Measurements from ENCODE around the gene RETREG2. TPM values are rescaled to one million over a fixed set of nuclear protein-coding genes. Genes with fewer than 3 reads are reported as not detected.

Gene RETREG2
- total and polyA plus RNA-seq, 2 experiments from 2014 or later = 13.2 to 41.8 TPM

DNA sequence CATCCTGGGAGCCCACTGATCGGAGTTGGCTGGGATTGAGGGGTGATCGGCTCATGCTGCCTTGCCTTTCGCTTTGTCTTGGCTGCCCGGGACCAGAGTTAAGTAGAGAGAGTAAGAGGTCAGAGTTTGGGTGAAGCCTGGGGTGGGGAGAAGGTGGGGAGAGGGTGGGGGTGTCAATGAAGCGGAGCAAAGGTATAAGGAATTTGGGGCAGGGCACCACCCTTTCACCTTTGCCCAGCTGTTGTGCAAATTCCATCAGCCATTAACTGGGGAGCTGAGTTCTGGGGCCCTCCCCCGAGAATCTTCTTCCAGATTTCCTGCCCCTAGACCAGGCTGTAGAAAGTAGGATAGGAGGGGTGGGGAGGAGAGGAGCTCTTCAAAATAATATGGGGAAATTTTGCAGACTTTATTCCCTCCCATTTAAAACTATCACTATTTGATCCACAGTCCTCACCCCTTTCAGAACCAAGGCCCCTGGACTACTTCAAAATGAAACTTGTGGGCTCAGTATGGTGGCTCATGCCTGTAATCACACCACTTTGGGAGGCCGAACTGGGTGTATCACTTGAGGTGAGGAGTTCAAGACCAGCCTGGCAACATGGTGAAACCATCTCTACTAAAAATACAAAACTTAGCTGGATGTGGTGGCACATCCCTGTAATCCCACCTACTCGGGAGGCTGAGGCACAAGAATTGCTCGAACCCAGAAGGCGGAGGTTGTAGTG is 8.0 kb upstream of the RETREG2 start, which contains the start of gene SLC23A3:
Gene SLC23A3 (minus strand): TSS at position 100 of the 725 bp plus-strand sequence. CDS start 45 bp downstream, at position 55.
- Mint-ChIP-seq H3K4me3 (no peak within 1 kb of the TSS), H3K9me3 (no peaks in the 10 kb centered on the region), H3K27ac (no peak within 1 kb of the TSS), H3K4me1 (peaks cover 9% of the 10 kb centered on the region), H3K27me3 (ENCODE audit: insufficient read depth, low read depth, poor library complexity) (peaks cover 15% of the 10 kb centered on the region), H3K36me3 (ENCODE audit: low read depth) (peaks cover 17% of the 10 kb centered on the region)
- no peaks in the 10 kb centered on the region for H3K79me2 ChIP-seq (replicated peaks; ENCODE audit: insufficient read depth)
- TF ChIP-seq, protein P1, sequence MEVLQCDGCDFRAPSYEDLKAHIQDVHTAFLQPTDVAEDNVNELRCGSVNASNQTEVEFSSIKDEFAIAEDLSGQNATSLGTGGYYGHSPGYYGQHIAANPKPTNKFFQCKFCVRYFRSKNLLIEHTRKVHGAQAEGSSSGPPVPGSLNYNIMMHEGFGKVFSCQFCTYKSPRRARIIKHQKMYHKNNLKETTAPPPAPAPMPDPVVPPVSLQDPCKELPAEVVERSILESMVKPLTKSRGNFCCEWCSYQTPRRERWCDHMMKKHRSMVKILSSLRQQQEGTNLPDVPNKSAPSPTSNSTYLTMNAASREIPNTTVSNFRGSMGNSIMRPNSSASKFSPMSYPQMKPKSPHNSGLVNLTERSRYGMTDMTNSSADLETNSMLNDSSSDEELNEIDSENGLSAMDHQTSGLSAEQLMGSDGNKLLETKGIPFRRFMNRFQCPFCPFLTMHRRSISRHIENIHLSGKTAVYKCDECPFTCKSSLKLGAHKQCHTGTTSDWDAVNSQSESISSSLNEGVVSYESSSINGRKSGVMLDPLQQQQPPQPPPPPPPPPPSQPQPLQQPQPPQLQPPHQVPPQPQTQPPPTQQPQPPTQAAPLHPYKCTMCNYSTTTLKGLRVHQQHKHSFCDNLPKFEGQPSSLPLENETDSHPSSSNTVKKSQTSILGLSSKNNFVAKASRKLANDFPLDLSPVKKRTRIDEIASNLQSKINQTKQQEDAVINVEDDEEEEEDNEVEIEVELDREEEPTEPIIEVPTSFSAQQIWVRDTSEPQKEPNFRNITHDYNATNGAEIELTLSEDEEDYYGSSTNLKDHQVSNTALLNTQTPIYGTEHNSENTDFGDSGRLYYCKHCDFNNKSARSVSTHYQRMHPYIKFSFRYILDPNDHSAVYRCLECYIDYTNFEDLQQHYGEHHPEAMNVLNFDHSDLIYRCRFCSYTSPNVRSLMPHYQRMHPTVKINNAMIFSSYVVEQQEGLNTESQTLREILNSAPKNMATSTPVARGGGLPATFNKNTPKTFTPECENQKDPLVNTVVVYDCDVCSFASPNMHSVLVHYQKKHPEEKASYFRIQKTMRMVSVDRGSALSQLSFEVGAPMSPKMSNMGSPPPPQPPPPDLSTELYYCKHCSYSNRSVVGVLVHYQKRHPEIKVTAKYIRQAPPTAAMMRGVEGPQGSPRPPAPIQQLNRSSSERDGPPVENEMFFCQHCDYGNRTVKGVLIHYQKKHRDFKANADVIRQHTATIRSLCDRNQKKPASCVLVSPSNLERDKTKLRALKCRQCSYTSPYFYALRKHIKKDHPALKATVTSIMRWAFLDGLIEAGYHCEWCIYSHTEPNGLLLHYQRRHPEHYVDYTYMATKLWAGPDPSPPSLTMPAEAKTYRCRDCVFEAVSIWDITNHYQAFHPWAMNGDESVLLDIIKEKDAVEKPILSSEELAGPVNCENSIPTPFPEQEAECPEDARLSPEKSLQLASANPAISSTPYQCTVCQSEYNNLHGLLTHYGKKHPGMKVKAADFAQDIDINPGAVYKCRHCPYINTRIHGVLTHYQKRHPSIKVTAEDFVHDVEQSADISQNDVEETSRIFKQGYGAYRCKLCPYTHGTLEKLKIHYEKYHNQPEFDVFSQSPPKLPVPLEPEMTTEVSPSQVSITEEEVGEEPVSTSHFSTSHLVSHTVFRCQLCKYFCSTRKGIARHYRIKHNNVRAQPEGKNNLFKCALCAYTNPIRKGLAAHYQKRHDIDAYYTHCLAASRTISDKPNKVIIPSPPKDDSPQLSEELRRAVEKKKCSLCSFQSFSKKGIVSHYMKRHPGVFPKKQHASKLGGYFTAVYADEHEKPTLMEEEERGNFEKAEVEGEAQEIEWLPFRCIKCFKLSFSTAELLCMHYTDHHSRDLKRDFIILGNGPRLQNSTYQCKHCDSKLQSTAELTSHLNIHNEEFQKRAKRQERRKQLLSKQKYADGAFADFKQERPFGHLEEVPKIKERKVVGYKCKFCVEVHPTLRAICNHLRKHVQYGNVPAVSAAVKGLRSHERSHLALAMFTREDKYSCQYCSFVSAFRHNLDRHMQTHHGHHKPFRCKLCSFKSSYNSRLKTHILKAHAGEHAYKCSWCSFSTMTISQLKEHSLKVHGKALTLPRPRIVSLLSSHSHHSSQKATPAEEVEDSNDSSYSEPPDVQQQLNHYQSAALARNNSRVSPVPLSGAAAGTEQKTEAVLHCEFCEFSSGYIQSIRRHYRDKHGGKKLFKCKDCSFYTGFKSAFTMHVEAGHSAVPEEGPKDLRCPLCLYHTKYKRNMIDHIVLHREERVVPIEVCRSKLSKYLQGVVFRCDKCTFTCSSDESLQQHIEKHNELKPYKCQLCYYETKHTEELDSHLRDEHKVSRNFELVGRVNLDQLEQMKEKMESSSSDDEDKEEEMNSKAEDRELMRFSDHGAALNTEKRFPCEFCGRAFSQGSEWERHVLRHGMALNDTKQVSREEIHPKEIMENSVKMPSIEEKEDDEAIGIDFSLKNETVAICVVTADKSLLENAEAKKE (CRISPR knock-in tag; IDR thresholded peaks at IDR 0.05) = no peak
- TF ChIP-seq STAT1 (IDR thresholded peaks at IDR 0.05; ENCODE audit: unreplicated experiment) = no peak
- no peak for TF ChIP-seq POLR2AphosphoS5 (IDR thresholded peaks at IDR 0.05; ENCODE audit: low read depth)
- TF ChIP-seq, protein P2, sequence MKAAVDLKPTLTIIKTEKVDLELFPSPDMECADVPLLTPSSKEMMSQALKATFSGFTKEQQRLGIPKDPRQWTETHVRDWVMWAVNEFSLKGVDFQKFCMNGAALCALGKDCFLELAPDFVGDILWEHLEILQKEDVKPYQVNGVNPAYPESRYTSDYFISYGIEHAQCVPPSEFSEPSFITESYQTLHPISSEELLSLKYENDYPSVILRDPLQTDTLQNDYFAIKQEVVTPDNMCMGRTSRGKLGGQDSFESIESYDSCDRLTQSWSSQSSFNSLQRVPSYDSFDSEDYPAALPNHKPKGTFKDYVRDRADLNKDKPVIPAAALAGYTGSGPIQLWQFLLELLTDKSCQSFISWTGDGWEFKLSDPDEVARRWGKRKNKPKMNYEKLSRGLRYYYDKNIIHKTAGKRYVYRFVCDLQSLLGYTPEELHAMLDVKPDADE (IDR thresholded peaks at IDR 0.05) = no peak
- no peak for TF ChIP-seq EZH2phosphoT487 (IDR thresholded peaks at IDR 0.05; ENCODE audit: unreplicated experiment)
- TF ChIP-seq, protein P3, sequence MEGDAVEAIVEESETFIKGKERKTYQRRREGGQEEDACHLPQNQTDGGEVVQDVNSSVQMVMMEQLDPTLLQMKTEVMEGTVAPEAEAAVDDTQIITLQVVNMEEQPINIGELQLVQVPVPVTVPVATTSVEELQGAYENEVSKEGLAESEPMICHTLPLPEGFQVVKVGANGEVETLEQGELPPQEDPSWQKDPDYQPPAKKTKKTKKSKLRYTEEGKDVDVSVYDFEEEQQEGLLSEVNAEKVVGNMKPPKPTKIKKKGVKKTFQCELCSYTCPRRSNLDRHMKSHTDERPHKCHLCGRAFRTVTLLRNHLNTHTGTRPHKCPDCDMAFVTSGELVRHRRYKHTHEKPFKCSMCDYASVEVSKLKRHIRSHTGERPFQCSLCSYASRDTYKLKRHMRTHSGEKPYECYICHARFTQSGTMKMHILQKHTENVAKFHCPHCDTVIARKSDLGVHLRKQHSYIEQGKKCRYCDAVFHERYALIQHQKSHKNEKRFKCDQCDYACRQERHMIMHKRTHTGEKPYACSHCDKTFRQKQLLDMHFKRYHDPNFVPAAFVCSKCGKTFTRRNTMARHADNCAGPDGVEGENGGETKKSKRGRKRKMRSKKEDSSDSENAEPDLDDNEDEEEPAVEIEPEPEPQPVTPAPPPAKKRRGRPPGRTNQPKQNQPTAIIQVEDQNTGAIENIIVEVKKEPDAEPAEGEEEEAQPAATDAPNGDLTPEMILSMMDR (conservative IDR thresholded peaks at IDR 0.05; ENCODE audit: low read depth in 2 of 2) = no peak
- no peak for TF ChIP-seq NANOG (IDR thresholded peaks at IDR 0.05; ENCODE audit: borderline replicate concordance)
- no peak within 1 kb of the TSS for H3K4me2 ChIP-seq
- DNase-seq (ENCODE audit: low spot score) (no peak), ATAC-seq (no peak)
- no peak within 1 kb of the TSS for H3K4me3 ChIP-seq
- no peaks in the 10 kb centered on the region for H3F3A ChIP-seq (replicated peaks; ENCODE audit: low read depth)
- H3K36me3 ChIP-seq (ENCODE audit: insufficient read depth) = no peaks in the 10 kb centered on the region
- no peaks in the 10 kb centered on the region for H3K4me1 ChIP-seq (ENCODE audit: insufficient read depth)
- H2AFZ ChIP-seq = no peak within 1 kb of the TSS
- H3K27ac ChIP-seq (ENCODE audit: low read depth) = no peak within 1 kb of the TSS
- H3K9me2 ChIP-seq (ENCODE audit: insufficient read depth) = no peaks in the 10 kb centered on the region
- H3K27me3 ChIP-seq (ENCODE audit: insufficient read depth) = no peaks in the 10 kb centered on the region
- no peaks in the 10 kb centered on the region for H4K20me1 ChIP-seq (replicated peaks; ENCODE audit: insufficient read depth)

Data from GM23338 (cell line).